Measurements from ENCODE around the gene EPB41L1.

DNA sequence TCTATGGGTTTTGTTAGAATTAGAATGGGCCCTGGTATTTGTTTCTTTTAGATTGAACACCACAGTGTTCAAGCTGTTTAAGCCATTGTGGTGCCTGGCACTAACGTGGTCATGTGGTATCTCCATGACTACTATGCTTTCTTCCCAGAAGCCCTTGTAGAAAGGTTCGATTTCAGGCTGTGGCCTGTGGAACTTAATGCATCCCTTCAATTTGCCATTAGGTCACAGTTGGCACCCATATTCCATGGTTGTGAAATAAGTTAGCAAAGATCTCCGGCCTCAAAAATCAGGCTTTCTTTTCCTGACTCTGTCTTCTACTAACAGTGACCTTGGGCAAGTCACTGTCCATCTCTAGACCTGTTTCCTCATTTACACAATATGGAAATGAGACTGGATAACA, 50.5 kb downstream of the EPB41L1 start:
- TF ChIP-seq POLR2A (IDR thresholded peaks at IDR 0.05) (no peak), POLR2AphosphoS5 (IDR thresholded peaks at IDR 0.05; ENCODE audit: insufficient read depth in 1 of 2, low read depth in 1 of 2) (no peak)
- TF ChIP-seq, protein P1, sequence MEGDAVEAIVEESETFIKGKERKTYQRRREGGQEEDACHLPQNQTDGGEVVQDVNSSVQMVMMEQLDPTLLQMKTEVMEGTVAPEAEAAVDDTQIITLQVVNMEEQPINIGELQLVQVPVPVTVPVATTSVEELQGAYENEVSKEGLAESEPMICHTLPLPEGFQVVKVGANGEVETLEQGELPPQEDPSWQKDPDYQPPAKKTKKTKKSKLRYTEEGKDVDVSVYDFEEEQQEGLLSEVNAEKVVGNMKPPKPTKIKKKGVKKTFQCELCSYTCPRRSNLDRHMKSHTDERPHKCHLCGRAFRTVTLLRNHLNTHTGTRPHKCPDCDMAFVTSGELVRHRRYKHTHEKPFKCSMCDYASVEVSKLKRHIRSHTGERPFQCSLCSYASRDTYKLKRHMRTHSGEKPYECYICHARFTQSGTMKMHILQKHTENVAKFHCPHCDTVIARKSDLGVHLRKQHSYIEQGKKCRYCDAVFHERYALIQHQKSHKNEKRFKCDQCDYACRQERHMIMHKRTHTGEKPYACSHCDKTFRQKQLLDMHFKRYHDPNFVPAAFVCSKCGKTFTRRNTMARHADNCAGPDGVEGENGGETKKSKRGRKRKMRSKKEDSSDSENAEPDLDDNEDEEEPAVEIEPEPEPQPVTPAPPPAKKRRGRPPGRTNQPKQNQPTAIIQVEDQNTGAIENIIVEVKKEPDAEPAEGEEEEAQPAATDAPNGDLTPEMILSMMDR (IDR thresholded peaks at IDR 0.05): no peak

Measured in vagina (tissue), 2 donors.